Lower leg skin (tissue), 4 donors: ENCODE measurements around the gene HNRNPU. TPM values are rescaled to one million over a fixed set of nuclear protein-coding genes. Genes with fewer than 3 reads are reported as not detected.

Experiments used
- DNase-seq, 2 donors: peaks; one replicate each; pipeline ENCODE4 v3.0.0-alpha.2; 2019; ENCODE audit warnings: low spot score in 2 of 2
- H3K4me3 ChIP-seq: fragments of 200-600 bp; sonication (generic); 2 replicates; pipeline ENCODE4 v1.5.1; 2017; ENCODE audit warnings: mild to moderate bottlenecking, low read depth; ENCODE audit not compliant: poor library complexity, severe bottlenecking
- POLR2A ChIP-seq, 2 donors: fragments of 450-650 bp; IDR thresholded peaks; one replicate each; pipeline ENCODE4 v1.6.1; 2016 to 2017; ENCODE audit warnings: antibody characterized with exemption in 2 of 2, mild to moderate bottlenecking in 1 of 2, moderate library complexity in 1 of 2
- WGBS, 2 donors: methylation state at CpG; one replicate each; pipeline ENCODE4 v1.1.5; 2018; 5-methylcytosine and 5-hydroxymethylcytosine counted together
- intact Hi-C: fragments of 100-400 bp; cut with DNase I; formaldehyde crosslinking; loops from one replicate; pipeline ENCODE4 v1.15.0; 2023; ENCODE audit warnings: low total_unique reads
- total RNA-seq, 4 donors: library from RNA; depleted of rRNA; stranded (reverse); fragments of >200 nt; gene quantifications; one replicate each; pipeline ENCODE4 v1.1.0, GENCODE V29; 2016
- TF ChIP-seq, protein P1 (sequence below), 3 donors: fragments of 450-650 bp; IDR thresholded peaks; one replicate each; pipeline ENCODE4 v1.5.1; 2016; ENCODE audit warnings: antibody characterized with exemption in 3 of 3, mild to moderate bottlenecking in 3 of 3, moderate library complexity in 2 of 3

Gene HNRNPU
- total RNA-seq, 4 donors from 2014 or later: 183 to 262 (median 209) TPM

DNA sequence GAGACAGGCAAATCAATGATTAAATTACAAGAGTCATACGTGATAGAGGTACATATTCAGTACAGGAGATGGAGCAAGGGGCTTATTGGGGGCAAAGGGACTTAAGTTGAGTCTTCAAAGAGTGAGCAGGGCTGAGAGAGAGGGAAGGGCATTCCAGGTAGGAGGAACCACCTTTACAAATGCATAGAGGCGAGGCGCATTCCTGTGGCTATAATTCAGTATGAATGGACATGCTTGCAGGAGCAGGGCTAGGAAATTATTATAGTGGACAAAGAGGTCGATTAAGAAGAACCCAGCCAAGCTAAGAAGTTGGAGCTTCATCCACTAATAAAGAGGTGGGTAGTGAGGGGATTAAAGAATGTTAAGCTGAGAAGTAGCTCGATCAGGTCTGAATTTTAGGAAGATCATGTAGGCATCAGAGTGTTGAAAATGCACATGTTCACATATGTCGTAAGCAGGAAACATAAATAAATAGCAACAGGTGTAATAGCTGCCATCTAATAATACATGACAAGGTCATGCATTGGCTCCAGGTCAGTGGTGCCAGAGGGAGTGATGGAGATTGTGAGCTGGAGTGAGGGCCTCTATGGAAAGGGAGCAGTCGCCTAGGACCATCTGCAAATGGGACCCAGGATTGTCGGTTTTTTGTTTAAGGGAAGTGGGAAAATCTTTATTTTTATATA is 12.0 kb upstream of the HNRNPU start:
- DNase-seq: no peak
- TF ChIP-seq, protein P1, sequence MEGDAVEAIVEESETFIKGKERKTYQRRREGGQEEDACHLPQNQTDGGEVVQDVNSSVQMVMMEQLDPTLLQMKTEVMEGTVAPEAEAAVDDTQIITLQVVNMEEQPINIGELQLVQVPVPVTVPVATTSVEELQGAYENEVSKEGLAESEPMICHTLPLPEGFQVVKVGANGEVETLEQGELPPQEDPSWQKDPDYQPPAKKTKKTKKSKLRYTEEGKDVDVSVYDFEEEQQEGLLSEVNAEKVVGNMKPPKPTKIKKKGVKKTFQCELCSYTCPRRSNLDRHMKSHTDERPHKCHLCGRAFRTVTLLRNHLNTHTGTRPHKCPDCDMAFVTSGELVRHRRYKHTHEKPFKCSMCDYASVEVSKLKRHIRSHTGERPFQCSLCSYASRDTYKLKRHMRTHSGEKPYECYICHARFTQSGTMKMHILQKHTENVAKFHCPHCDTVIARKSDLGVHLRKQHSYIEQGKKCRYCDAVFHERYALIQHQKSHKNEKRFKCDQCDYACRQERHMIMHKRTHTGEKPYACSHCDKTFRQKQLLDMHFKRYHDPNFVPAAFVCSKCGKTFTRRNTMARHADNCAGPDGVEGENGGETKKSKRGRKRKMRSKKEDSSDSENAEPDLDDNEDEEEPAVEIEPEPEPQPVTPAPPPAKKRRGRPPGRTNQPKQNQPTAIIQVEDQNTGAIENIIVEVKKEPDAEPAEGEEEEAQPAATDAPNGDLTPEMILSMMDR (IDR thresholded peaks at IDR 0.05): no peak
- no peak for TF ChIP-seq POLR2A (IDR thresholded peaks at IDR 0.05)
- no peak overlapping the region for H3K4me3 ChIP-seq
- intact Hi-C loops: no loop called here
- 90 to 91% methylated on average over 8 of the region's 8 CpGs for WGBS, 2 donors

DNA sequence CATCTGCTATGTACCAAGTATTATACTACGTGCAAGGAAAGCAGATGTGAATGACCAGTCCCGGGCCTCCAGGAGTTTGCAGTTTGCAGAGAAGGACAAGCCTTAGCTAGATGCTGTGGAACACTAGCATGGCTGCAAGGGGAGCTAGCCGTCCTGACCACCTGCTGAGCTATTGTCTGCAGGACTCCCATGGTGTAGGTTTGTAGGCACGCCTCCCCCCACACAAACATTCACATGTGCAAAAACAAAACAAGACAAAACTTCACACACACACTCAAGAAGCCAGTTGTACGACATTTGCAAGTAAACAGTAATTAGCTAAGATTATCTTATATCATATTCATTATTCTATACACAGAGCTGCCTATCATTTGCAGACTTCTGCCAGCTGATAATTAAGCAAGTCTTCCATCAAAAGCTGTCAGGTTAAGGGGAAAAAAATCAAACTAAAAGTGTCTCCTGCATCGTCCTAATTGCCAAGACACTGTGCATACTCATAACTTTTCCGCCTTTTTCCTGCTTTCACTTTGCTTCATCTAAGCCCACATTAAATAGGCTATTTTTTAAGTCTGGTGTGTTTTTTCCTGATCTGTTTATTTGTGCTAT is 10.7 kb upstream of the HNRNPU start:
- no peak overlapping the region for H3K4me3 ChIP-seq
- DNase-seq: no peak
- intact Hi-C loops: no loop called here
- no peak for TF ChIP-seq POLR2A (IDR thresholded peaks at IDR 0.05)
- TF ChIP-seq, protein P1 (IDR thresholded peaks at IDR 0.05): no peak
- WGBS, 2 donors: 75 to 79% methylated on average over 7 of the region's 7 CpGs

DNA sequence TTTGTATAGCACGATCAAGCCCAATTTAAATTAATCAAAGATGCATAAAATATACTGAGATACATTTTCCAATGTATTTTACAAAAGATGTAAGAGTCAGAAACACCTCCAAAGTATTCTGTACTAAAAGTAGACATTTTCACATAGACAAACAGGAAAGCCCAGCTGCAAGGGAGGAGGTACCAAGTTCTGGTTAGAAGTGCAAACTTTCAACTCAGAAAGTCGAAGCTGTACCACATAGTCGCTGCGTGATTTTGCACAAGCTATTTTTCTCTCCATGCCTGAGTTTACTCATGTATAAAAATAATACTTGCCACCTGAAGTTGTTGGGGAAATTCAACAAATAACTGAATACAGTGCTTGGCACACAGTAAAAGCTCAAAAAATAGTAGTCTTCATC is 5.6 kb upstream of the HNRNPU start:
- intact Hi-C loops: no loop called here
- no peak overlapping the region for H3K4me3 ChIP-seq
- 91 to 95% methylated on average over 4 of the region's 4 CpGs for WGBS, 2 donors
- TF ChIP-seq, protein P1 (IDR thresholded peaks at IDR 0.05): no peak
- TF ChIP-seq POLR2A (IDR thresholded peaks at IDR 0.05): no peak
- DNase-seq: no peak

- no peak for DNase-seq
- intact Hi-C loops: no loop called here
- 91 to 97% methylated on average over 12 of the region's 12 CpGs for WGBS, 2 donors
Measured at GRCh38 chr1:244869364-244869827, 5.1 kb upstream of the HNRNPU start.

DNA sequence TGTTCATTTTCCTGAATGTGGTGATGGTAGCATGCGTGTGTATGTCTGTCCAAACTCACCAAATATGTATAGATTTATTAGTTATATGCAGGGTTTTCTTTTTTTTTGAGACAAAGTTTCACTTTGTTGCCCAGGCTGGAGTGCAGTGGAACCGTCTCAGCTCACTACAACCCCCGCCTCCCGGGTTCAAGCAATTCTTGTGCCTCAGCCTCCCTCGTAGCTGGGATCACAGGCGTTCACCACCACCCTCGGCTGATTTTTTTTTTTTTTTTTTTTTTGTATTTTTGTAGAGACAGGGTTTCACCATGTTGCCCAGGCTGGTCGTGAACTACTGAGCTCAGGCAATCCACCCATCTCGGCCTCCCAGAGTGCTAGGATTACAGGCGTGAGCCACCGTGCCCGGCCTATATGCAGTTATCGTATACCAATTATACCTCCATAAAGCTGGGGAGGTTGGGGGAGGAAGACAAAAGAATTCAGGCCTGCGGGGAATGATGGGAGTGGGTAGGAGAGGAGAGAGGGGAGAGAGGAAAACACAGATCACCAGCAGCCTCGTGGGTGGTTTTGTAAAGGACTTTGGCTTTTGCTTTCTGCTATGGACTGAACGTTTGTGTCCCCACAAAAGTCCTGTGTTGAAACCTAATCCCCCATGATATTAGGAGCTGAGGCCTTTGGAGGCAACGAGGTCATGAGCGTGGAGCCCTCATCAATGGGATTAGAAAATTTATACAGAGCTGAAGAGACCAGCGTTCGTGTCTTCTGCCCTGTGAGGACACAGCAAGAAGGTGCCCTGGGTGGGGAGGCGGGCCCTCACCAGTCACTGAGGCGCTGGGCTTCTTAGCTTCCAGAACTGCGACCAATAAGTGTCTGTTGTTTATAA is 4.4 kb upstream of the HNRNPU start:
- DNase-seq: no peak
- no peak overlapping the region for H3K4me3 ChIP-seq
- TF ChIP-seq, protein P1 (IDR thresholded peaks at IDR 0.05): no peak
- no peak for TF ChIP-seq POLR2A (IDR thresholded peaks at IDR 0.05)
- 94 to 95% methylated on average over 23 of the region's 23 CpGs for WGBS, 2 donors
- intact Hi-C loops: no loop called here

More at GRCh38 chr1:244869364-244869827, 5.1 kb upstream of the HNRNPU start:
- H3K4me3 ChIP-seq: no peak overlapping the region
- no peak for TF ChIP-seq POLR2A (IDR thresholded peaks at IDR 0.05)
- TF ChIP-seq, protein P1 (IDR thresholded peaks at IDR 0.05): no peak
